HL-60 (cell line): ENCODE data around the gene WBP1.

ENCODE experiments used
- DNase-seq, 2 experiments: peaks; one replicate each; pipeline ENCODE4 v3.0.0-alpha.2; 2010 to 2020; ENCODE audit warnings: low read depth in 1 of 2, low spot score in 1 of 2
- H3K27ac ChIP-seq: fragments of 250-450 bp; sonication (Bioruptor Pico); replicated peaks from 2 replicates; pipeline ENCODE4 v1.5.1; 2020; ENCODE audit warnings: mild to moderate bottlenecking, moderate library complexity
- H3K27me3 ChIP-seq: fragments of 250-450 bp; sonication (Bioruptor Pico); 2 replicates; pipeline ENCODE4 v1.5.1; 2021; ENCODE audit warnings: mild to moderate bottlenecking, moderate library complexity; ENCODE audit not compliant: insufficient read depth, poor library complexity, severe bottlenecking
- H3K4me3 ChIP-seq: replicated peaks from 2 replicates; pipeline ENCODE4 v1.5.1; 2011; ENCODE audit warnings: mild to moderate bottlenecking, control low read depth, low read length; ENCODE audit not compliant: insufficient read depth
- GABPA ChIP-seq: IDR thresholded peaks from 2 replicates; pipeline ENCODE4 v1.6.1; 2012; ENCODE audit warnings: low read depth
- POLR2AphosphoS5 ChIP-seq: IDR thresholded peaks from 2 replicates; pipeline ENCODE4 v1.6.1; 2012; ENCODE audit warnings: low read depth
- SPI1 ChIP-seq: IDR thresholded peaks from 2 replicates; pipeline ENCODE4 v1.6.1; 2012; ENCODE audit warnings: low read depth, mild to moderate bottlenecking, borderline replicate concordance
- TF ChIP-seq, protein P1 (sequence below): IDR thresholded peaks from 2 replicates; pipeline ENCODE4 v1.6.1; 2012; ENCODE audit warnings: low read depth; ENCODE audit not compliant: insufficient replicate concordance
- TF ChIP-seq, protein P2 (sequence below): IDR thresholded peaks from one replicate; pipeline ENCODE4 v1.5.1; 2011; ENCODE audit warnings: low read length, control low read depth, inconsistent platforms; ENCODE audit not compliant: insufficient read depth

WBP1 gene

DNA sequence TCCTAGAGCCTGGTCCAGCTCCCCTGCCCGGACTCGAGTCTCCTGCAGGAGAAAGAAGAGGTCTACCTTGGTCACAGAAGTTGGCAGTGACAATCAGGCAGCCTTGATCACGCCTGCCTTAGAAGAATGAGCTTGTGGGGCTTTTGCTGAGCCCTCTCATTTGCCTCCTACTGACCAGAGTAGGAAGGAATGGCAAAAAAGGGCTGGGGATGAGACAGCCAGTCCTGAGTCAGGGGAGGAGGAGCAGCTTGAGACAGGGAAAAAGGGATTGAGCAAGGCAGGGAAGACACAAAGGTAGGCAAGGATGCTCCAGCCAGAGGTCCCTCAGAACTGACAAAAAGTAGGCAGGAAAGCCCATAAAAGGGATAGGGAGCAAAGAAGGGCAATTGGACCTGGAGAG lies 30.7 kb upstream of the WBP1 start:
- Histone ChIP-seq H3K27me3 (no peaks in the 10 kb centered on the region), H3K4me3 (no peak overlapping the region), H3K27ac (no peak overlapping the region)
- no peak for TF ChIP-seq SPI1
- no peak for TF ChIP-seq GABPA
- TF ChIP-seq, protein P1, sequence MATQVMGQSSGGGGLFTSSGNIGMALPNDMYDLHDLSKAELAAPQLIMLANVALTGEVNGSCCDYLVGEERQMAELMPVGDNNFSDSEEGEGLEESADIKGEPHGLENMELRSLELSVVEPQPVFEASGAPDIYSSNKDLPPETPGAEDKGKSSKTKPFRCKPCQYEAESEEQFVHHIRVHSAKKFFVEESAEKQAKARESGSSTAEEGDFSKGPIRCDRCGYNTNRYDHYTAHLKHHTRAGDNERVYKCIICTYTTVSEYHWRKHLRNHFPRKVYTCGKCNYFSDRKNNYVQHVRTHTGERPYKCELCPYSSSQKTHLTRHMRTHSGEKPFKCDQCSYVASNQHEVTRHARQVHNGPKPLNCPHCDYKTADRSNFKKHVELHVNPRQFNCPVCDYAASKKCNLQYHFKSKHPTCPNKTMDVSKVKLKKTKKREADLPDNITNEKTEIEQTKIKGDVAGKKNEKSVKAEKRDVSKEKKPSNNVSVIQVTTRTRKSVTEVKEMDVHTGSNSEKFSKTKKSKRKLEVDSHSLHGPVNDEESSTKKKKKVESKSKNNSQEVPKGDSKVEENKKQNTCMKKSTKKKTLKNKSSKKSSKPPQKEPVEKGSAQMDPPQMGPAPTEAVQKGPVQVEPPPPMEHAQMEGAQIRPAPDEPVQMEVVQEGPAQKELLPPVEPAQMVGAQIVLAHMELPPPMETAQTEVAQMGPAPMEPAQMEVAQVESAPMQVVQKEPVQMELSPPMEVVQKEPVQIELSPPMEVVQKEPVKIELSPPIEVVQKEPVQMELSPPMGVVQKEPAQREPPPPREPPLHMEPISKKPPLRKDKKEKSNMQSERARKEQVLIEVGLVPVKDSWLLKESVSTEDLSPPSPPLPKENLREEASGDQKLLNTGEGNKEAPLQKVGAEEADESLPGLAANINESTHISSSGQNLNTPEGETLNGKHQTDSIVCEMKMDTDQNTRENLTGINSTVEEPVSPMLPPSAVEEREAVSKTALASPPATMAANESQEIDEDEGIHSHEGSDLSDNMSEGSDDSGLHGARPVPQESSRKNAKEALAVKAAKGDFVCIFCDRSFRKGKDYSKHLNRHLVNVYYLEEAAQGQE, result no peak
- TF ChIP-seq POLR2AphosphoS5, result no peak
- TF ChIP-seq, protein P2, sequence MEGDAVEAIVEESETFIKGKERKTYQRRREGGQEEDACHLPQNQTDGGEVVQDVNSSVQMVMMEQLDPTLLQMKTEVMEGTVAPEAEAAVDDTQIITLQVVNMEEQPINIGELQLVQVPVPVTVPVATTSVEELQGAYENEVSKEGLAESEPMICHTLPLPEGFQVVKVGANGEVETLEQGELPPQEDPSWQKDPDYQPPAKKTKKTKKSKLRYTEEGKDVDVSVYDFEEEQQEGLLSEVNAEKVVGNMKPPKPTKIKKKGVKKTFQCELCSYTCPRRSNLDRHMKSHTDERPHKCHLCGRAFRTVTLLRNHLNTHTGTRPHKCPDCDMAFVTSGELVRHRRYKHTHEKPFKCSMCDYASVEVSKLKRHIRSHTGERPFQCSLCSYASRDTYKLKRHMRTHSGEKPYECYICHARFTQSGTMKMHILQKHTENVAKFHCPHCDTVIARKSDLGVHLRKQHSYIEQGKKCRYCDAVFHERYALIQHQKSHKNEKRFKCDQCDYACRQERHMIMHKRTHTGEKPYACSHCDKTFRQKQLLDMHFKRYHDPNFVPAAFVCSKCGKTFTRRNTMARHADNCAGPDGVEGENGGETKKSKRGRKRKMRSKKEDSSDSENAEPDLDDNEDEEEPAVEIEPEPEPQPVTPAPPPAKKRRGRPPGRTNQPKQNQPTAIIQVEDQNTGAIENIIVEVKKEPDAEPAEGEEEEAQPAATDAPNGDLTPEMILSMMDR, result no peak
- no peak for DNase-seq

DNA sequence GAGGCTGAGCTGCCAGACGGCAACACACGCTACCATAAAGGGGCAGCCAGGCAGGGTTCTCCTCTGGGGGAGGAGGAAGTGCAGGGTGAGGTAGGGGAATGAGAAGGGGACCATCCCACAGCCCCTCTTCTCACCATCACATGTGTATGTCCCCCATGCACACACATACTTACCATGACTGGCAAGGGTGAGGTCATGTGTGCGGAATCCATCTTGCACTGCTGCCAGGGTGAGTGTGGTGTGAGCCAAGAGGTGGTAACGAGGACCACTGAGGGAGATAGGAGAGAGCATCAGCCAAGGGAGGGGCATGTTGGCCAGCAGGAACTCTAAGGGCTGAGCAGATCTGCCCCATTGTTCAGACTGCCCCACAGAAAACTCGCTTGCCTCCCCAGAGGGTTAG lies 29.6 kb upstream of the WBP1 start:
- no peak for DNase-seq
- Histone ChIP-seq H3K4me3 (no peak overlapping the region), H3K27me3 (no peaks in the 10 kb centered on the region), H3K27ac (no peak overlapping the region)
- TF ChIP-seq, protein P2, result no peak
- TF ChIP-seq POLR2AphosphoS5, result no peak
- no peak for TF ChIP-seq SPI1
- TF ChIP-seq GABPA, result no peak
- TF ChIP-seq, protein P1, result no peak

DNA sequence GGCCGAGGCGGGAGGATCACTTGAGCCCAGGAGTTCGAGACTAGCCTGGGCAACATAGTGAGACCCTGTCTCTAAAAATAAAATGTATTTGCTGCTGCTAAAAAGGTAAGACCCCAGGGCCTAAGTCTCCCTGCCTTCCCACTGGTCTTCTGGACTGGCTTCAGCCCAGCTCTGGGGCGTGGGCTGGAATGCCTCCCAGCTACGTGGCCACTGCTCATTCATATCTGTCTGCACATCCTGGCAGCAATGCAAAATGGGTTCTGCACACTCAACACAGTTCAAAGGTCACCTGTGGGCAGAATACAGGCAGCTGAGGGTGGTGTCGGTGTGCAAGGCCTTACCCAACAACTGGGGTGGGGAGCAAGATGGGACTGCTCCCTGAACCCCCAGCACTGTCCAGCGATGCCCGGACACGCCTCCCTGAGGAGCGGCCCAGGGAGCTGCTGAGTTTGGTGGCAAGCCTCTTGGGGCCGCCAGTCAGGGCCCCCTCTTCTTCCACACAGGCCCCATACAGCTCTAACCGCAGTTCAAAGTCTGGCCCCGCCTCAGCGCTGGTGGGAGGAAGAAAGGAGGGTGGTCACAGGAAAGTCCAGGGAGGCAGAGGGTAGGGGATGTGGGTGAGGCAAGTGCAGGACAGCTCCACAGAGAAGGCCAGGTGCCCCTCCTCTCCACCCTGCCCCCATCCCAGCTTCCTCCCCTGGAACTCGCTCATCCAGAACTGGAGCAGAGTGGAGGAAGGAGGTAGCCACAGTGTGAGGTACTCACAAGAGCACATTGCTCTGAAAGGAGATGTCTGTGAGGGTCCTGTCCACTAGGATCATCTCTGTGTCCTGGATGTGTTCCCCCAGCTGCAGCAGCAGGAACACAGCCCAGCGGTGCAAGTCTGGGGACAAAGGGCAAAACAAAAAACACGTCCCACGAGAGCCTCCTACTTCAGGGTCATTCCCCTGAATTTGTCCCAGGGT lies 28.5 kb upstream of the WBP1 start:
- Histone ChIP-seq H3K4me3 (no peak overlapping the region), H3K27ac (no peak overlapping the region), H3K27me3 (no peaks in the 10 kb centered on the region)
- TF ChIP-seq POLR2AphosphoS5, result no peak
- TF ChIP-seq, protein P2, result no peak
- TF ChIP-seq, protein P1, result no peak
- no peak for TF ChIP-seq SPI1
- TF ChIP-seq GABPA, result no peak
- no peak for DNase-seq
